ENCODE measurements around the gene RUBCN. TPM values are rescaled to one million over a fixed set of nuclear protein-coding genes. Genes with fewer than 3 reads are reported as not detected.

RUBCN gene
- total RNA-seq, 1 experiment from 2014 or later: 25.6 TPM

GRCh38 chr3:197687570-197687969, 49.1 kb downstream of the RUBCN start:
- Histone ChIP-seq H3K4me1 (ENCODE audit: insufficient read depth, low read length, poor library complexity, severe bottlenecking) (no peaks in the 10 kb centered on the region), H3K4me3 (ENCODE audit: low read depth, low read length, poor library complexity, severe bottlenecking) (no peak overlapping the region), H3K27me3 (replicated peaks; ENCODE audit: insufficient read depth, low read depth, low read length, poor library complexity) (no peaks in the 10 kb centered on the region), H3K36me3 (ENCODE audit: insufficient read depth, low read length, poor library complexity, severe bottlenecking) (peaks cover 5% of the 10 kb centered on the region), H3K27ac (ENCODE audit: low read depth, low read length, poor library complexity, severe bottlenecking) (no peak overlapping the region), H3K9me3 (ENCODE audit: low read depth, low read length, poor library complexity, severe bottlenecking) (no peaks in the 10 kb centered on the region)
- CTCF ChIA-PET: no interaction called here
- POLR2A ChIA-PET (ENCODE audit: low non-redundant PET): no interaction called here
- intact Hi-C loops (cut with micrococcal nuclease; ENCODE audit: unreplicated experiment): no loop called here
- TF ChIP-seq EZH2 (IDR thresholded peaks at IDR 0.05; ENCODE audit: borderline replicate concordance, low read depth, low read length, poor library complexity, severe bottlenecking) (no peak), CTCF (conservative IDR thresholded peaks at IDR 0.05; ENCODE audit: low read depth, low read length) (no peak)
- no TSS peak for BruUV-seq (replicated peaks)
- DNase-seq (ENCODE audit: low spot score): no peak

- no peak for DNase-seq (ENCODE audit: low spot score)
- CTCF ChIA-PET: no interaction called here
These were observed 49.8 kb downstream of the RUBCN start for GRCh38 chr3:197686899-197687298.

DNA sequence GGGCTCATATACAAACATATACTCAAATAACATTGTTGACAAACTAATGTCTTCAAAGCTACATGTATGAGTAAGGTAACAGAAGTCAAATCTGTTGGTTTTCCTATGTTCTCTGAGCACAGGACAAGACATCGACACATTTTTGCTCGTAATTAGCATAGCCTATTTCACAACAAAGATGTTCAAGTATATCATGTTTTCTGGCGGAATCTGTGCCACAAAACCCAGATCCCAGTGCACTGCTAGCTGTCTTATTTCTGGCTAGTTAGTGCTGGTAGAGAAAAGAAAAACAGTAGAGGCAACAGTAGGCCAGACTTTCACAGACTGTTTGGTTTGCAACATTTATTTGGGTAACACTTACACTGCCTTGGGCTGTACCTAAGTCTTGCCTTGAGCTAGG, 51.2 kb downstream of the RUBCN start:
- no peak overlapping the region for H3K27ac ChIP-seq (ENCODE audit: low read depth, low read length, poor library complexity, severe bottlenecking)
- intact Hi-C loops (cut with micrococcal nuclease; ENCODE audit: unreplicated experiment): no loop called here
- H3K4me3 ChIP-seq (ENCODE audit: low read depth, low read length, poor library complexity, severe bottlenecking): no peak overlapping the region
- POLR2A ChIA-PET (ENCODE audit: low non-redundant PET): no interaction called here
- no TSS peak for BruUV-seq (replicated peaks)
- H3K36me3 ChIP-seq (ENCODE audit: insufficient read depth, low read length, poor library complexity, severe bottlenecking): peaks cover 6% of the 10 kb centered on the region
- H3K27me3 ChIP-seq (replicated peaks; ENCODE audit: insufficient read depth, low read depth, low read length, poor library complexity): no peaks in the 10 kb centered on the region
- no peak for TF ChIP-seq EZH2 (IDR thresholded peaks at IDR 0.05; ENCODE audit: borderline replicate concordance, low read depth, low read length, poor library complexity, severe bottlenecking)
- TF ChIP-seq CTCF (conservative IDR thresholded peaks at IDR 0.05; ENCODE audit: low read depth, low read length): no peak
- no peaks in the 10 kb centered on the region for H3K4me1 ChIP-seq (ENCODE audit: insufficient read depth, low read length, poor library complexity, severe bottlenecking)
- CTCF ChIA-PET: no interaction called here
- H3K9me3 ChIP-seq (ENCODE audit: low read depth, low read length, poor library complexity, severe bottlenecking): no peaks in the 10 kb centered on the region
- no peak for DNase-seq (ENCODE audit: low spot score)

More at GRCh38 chr3:197686899-197687298, 49.8 kb downstream of the RUBCN start:
- H3K36me3 ChIP-seq (ENCODE audit: insufficient read depth, low read length, poor library complexity, severe bottlenecking): peaks cover 5% of the 10 kb centered on the region
- no peak for TF ChIP-seq EZH2 (IDR thresholded peaks at IDR 0.05; ENCODE audit: borderline replicate concordance, low read depth, low read length, poor library complexity, severe bottlenecking)
- TF ChIP-seq CTCF (conservative IDR thresholded peaks at IDR 0.05; ENCODE audit: low read depth, low read length): no peak
- H3K27ac ChIP-seq (ENCODE audit: low read depth, low read length, poor library complexity, severe bottlenecking): no peak overlapping the region
- no peak overlapping the region for H3K4me3 ChIP-seq (ENCODE audit: low read depth, low read length, poor library complexity, severe bottlenecking)
- POLR2A ChIA-PET (ENCODE audit: low non-redundant PET): no interaction called here
- no TSS peak for BruUV-seq (replicated peaks)
- H3K4me1 ChIP-seq (ENCODE audit: insufficient read depth, low read length, poor library complexity, severe bottlenecking): no peaks in the 10 kb centered on the region
- H3K9me3 ChIP-seq (ENCODE audit: low read depth, low read length, poor library complexity, severe bottlenecking): no peaks in the 10 kb centered on the region
- intact Hi-C loops (cut with micrococcal nuclease; ENCODE audit: unreplicated experiment): no loop called here
- no peaks in the 10 kb centered on the region for H3K27me3 ChIP-seq (replicated peaks; ENCODE audit: insufficient read depth, low read depth, low read length, poor library complexity)
